PC-3 (cell line): ENCODE measurements around the gene KCNK6.

Experiments
- EZH2 ChIP-seq: fragments of 300-600 bp; sonication (generic); IDR thresholded peaks from one replicate; pipeline ENCODE4 v1.6.1; 2017; ENCODE audit warnings: antibody characterized with exemption, mild to moderate bottlenecking, low read length; ENCODE audit not compliant: unreplicated experiment
- TF ChIP-seq, protein P1 (sequence below): fragments of 300-600 bp; sonication (generic); conservative IDR thresholded peaks from 2 replicates; pipeline ENCODE4 v1.5.1; 2017; ENCODE audit warnings: antibody characterized with exemption, low read depth, mild to moderate bottlenecking, low read length

DNA sequence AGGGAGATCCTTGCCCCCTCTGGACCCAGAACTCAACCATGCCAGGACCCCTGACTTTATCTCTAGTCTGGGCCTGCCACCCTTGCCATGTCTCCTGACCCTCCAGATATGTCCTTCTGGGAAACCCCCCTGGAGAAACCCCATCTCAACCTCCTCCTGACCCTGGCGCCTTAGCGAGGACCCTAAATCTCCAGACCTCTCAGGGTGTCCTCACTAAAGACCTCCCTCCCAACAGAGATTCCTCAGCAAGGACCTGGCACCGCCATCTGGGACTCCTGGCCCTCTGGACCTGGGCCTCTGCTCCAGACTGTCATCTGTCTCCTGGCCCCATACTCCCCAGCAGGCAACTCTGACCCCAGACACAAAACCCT is 1.3 kb downstream of the KCNK6 start:
- TF ChIP-seq EZH2 = no peak
- TF ChIP-seq, protein P1, sequence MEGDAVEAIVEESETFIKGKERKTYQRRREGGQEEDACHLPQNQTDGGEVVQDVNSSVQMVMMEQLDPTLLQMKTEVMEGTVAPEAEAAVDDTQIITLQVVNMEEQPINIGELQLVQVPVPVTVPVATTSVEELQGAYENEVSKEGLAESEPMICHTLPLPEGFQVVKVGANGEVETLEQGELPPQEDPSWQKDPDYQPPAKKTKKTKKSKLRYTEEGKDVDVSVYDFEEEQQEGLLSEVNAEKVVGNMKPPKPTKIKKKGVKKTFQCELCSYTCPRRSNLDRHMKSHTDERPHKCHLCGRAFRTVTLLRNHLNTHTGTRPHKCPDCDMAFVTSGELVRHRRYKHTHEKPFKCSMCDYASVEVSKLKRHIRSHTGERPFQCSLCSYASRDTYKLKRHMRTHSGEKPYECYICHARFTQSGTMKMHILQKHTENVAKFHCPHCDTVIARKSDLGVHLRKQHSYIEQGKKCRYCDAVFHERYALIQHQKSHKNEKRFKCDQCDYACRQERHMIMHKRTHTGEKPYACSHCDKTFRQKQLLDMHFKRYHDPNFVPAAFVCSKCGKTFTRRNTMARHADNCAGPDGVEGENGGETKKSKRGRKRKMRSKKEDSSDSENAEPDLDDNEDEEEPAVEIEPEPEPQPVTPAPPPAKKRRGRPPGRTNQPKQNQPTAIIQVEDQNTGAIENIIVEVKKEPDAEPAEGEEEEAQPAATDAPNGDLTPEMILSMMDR = no peak
